GM21825 (cell line): ENCODE results near the gene CDHR3.

Experiments used
- ATAC-seq: cut with Tn5 transposase; IDR thresholded peaks from one replicate; pipeline ENCODE4 v1.9.1; 2021; ENCODE audit warnings: mild to moderate bottlenecking, moderate library complexity; ENCODE audit not compliant: unreplicated experiment

CDHR3 gene

DNA sequence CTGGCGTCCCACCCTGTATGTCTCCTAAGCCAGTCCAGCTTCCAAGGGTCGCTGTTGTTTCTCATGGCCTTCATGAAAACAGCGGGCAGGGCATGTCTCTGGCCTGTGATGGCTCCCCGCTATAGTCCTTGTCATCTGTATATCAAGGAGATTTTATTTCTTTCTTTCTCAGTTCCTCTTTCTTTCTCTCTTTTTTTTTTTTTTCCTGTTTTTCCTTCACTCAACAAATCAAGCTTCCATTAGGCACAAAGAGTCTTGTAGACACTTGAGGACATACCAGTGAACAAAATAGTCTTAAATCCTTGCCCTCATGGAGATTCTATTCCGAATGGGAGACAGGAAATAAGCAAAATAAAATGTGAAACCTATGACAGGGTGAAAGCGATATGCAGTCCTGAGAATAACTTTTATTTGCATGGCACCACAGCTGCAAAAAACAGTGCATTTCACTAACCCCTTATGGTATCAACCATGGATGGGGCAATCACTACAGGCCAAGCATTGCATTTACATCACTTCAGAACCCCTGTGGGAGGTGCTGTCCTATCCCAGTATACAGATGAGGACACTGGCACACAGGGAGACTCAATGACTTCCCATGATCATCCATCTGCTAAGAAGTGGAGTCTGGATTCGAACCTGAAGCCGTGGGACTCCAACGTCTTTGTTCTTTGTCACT is 98.4 kb downstream of the CDHR3 start:
- ATAC-seq, result no peak

DNA sequence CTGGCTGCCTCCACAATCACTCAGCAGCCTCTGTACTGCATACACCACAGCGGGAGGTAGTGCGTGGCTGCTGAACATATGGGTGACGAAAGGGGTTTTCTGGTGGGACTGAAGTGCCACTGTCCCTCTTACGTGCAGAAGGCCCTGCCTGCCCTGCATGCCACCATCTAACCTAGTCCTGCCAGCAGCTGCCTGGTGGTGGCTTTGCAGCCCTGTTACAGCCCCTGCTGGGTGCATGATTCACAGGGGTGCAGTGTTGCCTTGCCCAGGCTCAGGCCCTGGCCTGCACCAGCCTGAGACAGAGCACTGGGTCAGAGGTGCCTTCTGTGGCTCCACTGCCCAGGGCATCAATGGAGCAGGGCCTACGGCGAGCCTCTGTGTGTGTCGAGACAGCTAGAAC is 98.9 kb downstream of the CDHR3 start:
- ATAC-seq, result no peak

GRCh38 chr7:106062521-106062931 is 99.5 kb downstream of the CDHR3 start:
- no peak for ATAC-seq

DNA sequence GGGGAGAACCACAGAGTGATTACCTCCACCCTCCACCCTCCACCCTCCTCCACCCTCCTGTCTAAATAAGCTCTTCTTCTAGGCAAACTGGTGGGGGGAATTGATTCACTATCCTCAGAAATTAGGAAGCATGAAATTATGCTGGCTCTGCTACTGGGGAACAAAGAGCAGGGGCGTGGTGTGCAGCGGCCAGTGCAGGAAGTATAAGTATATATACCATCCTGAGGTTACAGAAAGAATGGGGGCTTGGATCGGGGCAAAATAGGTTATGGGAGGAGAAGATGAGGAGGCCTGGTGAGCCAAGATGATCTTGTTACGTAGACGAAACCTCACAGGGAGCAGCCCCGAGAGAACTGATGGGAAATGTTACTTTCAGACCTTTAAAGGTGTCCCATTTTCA is 100.0 kb downstream of the CDHR3 start:
- ATAC-seq, result no peak

DNA sequence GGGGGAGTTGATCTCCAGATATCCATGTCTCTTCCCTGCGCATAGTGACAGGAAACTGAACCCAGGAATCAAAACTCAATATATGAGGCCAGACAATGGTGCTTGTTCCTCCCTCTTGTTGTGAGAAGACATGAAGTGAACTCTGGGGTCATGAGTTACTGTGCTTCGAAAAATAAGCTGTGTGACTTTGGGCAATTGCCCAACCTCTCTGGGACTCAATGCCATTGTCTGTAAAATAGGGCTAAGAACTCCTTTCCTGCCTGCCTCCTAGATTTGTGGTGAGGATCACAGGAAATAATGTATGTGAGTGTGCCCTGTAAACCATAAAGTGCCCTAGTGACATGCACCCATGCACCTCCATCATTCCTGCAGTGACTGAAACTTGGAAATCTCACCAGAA is 100.6 kb downstream of the CDHR3 start:
- ATAC-seq, result no peak

- no peak for ATAC-seq
Measured at GRCh38 chr7:106064316-106064715, 101.3 kb downstream of the CDHR3 start.

DNA sequence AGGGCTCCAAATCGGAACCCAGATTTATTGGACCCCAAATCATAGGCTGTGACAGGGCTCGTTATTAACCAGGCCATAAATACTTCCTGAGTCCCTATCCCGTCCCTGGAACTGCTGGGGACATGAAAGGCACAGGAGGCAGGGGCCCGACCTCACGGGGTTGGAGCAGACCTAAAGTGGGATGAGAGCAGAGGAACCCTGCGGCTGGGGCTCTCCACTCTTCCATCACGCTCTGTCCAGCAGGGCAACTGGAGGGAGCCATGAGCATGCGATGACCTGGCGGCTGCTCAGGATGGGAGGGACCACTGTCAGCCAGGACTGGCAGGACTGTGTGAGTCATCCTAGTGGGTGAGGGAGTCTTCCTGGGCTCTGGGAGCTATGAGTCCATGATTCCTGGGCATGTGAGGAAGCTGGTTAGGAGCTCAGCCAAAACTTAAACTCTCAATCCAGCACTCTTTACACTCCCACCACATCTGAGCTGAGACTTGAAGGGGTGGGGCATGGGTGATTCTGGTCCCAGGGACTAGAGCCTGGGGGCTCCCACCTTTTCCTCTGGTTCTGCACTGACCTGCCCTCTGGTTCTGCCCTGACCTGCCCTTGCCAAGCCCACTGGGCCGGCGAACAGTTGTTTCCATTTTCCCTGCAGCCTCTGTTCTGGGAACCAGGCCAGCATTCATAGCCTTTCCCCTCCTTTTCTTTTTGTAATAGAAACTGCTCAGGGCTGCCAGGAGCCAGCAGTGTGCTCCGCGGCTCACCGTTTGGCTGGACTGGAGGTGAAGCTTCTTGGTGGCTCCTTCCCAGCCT is 101.9 kb downstream of the CDHR3 start:
- ATAC-seq, result no peak

- ATAC-seq, result no peak
Measured at GRCh38 chr7:106065575-106066500, 102.8 kb downstream of the CDHR3 start.

DNA sequence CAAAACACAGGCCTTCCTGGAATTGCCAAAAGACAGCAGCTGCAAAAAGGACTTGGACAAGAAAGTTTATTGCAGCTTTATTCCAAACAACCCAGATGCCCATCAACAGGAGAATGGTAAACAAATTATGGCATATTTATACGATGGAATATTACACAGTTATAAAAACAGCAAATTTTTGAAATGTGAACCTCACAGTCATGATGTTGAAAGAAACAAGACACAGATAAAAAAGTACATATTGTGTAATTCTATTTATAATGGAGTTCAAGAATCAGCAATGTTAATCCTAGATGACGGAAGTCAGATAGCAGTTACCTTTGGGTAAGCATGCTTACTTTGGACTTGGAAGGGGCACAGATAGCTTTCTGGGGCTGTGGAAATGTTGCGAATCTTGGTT is 104.6 kb downstream of the CDHR3 start:
- no peak for ATAC-seq

GRCh38 chr7:106068538-106068961 is 105.5 kb downstream of the CDHR3 start:
- ATAC-seq, result no peak

DNA sequence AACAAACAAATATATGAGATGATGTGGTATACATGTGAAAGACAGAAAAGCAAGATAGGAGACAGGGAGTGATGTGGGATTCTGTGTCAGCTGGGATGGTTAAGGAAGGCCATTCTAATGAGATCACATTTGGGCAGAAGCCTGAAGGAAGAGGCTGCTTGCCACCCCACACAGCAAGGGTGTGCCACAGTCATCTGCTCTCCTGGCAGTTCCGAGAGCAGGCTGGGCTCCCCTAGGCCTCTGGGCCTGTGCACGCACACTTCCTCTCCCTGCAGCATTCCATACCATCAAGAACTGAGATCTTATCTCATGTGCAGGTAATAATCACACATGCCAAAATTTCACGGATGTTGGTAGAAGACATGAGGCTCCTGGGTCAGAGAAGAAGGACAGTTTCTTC is 105.9 kb downstream of the CDHR3 start:
- no peak for ATAC-seq

- ATAC-seq, result no peak
Measured at GRCh38 chr7:106069471-106070200, 106.6 kb downstream of the CDHR3 start.

DNA sequence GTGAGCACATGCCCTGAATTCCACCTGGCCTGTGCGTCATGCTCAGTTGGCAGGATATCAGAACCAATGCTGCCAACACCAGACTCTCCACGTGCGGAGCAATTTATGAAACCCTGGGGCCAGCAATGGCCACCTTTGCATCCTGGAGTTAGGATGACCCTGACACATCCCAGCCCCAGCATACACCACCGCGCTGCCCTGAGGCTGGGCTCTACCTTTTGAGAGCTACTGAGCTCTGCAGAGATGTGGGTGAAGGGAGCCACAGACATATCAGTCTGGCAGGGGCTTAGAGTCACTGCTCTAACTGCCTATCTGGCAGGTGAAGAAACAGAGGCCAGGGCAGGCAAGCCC is 107.1 kb downstream of the CDHR3 start:
- ATAC-seq, result no peak

DNA sequence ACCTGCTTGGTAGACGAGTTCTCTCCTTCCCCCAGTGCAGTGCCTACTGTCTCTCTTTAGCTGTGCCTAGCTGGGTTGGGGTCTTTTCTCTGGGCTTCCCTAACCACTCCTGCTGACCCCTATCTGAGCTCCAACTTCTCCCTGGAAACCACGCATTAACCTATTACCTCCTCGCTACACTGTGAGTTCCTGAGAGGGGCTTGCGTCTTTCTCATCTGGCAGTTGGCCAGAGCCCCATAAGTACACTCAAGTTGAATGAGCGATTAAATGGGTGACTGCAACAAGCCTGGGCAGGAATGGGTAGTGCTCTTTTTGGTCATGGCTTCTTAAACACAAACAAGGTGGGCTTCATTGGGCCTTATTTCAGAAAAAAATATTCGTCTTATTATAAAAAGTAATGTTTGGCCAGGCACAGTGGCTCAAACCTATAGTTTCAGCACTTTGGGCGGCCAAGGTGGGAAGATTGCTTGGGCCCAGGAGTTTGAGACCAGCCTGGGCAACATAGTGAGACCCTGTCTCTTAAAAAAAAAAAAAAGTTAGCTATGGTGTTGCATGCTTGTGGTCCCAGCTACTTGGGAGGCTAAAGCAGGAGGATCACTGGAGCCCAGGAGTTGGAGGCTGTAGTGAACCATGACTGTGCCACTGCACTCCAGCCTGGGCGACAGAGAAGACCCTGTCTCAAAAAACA is 107.6 kb downstream of the CDHR3 start:
- ATAC-seq, result no peak

DNA sequence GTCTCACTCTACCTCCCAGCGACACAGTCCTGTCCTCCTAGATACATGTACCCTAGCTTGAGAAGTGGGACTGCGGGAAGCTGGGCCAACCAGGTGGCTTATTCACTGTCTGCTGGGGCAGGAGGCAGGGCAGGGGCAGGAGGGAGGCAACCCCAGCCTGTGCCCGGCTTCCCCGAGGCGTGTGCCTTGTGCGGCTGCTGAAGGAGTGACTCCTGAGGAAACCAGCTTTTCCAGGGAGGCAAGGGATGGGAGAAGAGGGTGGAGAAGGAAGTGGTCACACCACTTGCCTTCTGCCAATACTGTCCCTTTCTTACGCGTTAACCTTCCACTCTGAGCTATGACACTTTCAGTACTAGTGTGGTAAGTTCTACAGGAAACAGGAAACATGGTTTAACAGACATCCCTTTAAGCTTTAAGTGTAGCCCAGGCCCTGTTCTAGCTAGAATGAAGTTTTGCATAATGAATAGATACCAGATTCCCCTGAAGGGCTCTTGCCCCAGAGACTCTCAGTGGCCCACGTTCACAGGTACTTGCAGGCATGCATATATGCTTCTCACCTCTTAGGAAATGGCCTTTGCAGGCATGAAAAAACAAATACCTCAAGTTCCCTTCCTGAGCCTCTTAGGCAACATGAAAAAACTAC is 108.4 kb downstream of the CDHR3 start:
- ATAC-seq, result peak; percentile 94

- ATAC-seq, result no peak
Measured at GRCh38 chr7:106071999-106072714, 109.1 kb downstream of the CDHR3 start.

DNA sequence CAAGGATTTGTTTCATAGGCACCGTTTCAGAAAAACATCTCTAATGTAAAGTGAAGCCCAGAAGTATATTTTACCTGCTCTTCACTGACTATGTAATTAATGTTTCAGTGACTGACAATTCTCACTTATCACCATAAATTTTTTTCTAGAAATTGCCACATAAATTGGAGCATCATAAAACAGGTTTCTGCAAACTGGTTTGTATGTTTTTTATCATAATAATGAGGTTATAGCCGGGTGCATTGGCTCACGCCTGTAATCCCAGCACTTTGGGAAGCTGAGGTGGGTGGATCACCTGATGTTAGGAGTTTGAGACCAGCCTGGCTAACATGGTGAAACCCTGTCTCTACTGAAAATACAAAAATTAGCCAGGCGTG is 109.6 kb downstream of the CDHR3 start:
- ATAC-seq, result no peak

DNA sequence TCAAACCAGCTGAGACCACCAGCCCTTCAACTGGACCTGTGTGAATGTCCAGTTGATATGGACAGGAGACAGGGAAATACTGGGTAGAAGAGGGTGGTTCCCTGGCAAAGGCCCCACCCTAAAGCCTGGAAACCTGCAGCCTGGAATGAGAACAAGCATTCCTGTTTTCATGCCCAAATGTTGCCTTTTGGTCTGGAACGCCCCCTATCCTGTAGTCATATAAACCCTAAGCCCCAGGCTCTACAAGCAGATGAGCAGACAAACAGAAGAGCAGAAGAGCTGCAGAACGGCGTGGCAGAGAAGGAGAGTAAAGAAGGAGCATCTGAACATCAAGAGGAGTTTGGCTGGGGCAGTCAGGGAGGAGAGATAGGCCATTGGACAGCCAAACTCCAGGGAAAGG is 110.6 kb downstream of the CDHR3 start:
- ATAC-seq, result no peak

DNA sequence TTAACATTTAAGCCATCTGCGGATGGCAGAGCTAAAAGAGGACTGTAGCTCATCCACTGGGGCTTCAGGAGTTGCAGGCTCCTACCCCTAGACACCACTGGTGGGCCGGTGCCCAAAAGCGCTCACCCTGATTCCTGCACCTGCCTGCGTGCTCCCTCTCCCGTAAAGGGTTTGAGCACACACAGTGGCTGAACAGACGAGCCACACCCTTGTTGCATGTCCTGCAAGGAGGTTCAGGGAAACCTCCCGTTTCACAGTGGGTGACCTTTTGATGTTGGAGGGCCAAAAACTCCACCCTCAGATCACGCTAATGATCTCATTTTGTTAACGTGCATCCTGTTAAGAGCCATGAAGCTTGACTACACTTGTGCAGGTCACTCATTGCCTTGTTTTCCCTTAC is 111.2 kb downstream of the CDHR3 start:
- ATAC-seq, result no peak
